Frontal cortex (tissue), 4 donors: ENCODE results near the gene CBX4. TPM values are rescaled to one million over a fixed set of nuclear protein-coding genes. Genes with fewer than 3 reads are reported as not detected.

Experiments
- DNase-seq, 2 donors: peaks; one replicate each; pipeline ENCODE4 v3.0.0; 2012; ENCODE audit warnings: low spot score in 2 of 2
- FAIRE-seq: peaks from 2 replicates; lab custom pipeline; 2012; peaks lifted over from hg19 to GRCh38; lab: Jason Lieb, UNC
- total RNA-seq: library from RNA; depleted of rRNA; stranded (reverse); fragments of >200 nt; gene quantifications from one replicate; pipeline ENCODE4 v1.2.3, GENCODE V29; 2014
- donor health status: control.
- donor health status: control.
- donor health status: control.

Gene CBX4
- total RNA-seq = 18.3 TPM

- DNase-seq = peak; percentile 99
- no peak for FAIRE-seq
Measured at GRCh38 chr17:79839356-79840268, at the start of gene CBX4. Gene CBX4, minus strand, starts transcription at chr17:79839440. Its CDS starts 189 bp downstream, at chr17:79839251.

DNA sequence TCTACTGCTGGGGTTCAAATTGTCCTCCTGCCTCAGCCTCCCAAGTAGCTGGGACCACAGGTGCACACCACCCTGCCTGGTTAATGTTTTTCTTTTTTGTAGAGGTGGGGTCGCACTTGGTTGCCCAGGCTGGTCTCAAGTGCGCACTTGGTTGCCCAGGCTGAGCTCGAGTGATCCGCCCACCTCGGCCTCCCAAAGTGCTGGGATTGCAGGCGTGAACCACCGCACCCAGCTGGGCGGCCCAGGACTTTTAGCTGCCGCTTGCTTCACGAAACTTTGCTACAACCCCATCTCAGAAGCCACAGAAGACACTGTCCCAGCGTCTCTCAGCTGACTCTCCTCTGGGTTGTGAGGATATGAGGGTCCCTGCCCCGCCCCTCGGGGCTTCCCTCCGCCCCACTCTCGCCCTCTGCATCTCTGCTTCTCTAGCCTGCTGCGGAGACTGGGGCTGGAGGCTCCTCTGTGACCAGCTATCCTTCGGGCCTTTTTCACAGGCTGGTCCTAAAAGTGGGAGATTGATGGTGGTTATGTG, 48.8 kb upstream of the CBX4 start:
- DNase-seq (no peak), FAIRE-seq (no peak)

- DNase-seq (no peak), FAIRE-seq (no peak)
Measured at GRCh38 chr17:79887451-79887991, 48.3 kb upstream of the CBX4 start.

GRCh38 chr17:79883202-79883601, 44.0 kb upstream of the CBX4 start:
- no peak for FAIRE-seq

GRCh38 chr17:79878329-79878947, 39.2 kb upstream of the CBX4 start:
- FAIRE-seq (no peak), DNase-seq (no peak)

More at GRCh38 chr17:79883202-79883601, 44.0 kb upstream of the CBX4 start:
- DNase-seq = no peak

GRCh38 chr17:79877041-79877440, 37.8 kb upstream of the CBX4 start:
- DNase-seq (no peak), FAIRE-seq (no peak)

DNA sequence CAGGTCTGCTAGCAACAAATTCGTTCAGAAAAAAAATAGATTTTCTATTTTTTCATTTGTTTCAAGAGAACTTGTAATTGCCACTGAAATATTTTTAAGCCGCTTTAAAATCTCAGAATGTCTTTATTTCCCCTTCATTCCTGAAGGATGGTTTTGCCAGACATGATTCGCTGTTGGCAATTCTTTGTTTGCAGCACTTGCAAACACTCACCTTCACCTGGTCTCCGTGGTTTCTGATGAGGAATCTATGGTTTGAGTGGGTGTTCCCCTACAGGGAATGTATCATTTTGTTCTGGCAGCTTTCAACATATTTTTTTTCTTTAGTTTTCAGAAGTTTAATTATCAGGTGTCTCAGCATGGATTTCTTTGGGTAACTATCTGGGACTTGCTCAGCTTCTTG, 36.3 kb upstream of the CBX4 start:
- no peak for FAIRE-seq
- no peak for DNase-seq

GRCh38 chr17:79874329-79874981, 35.2 kb upstream of the CBX4 start:
- FAIRE-seq (no peak), DNase-seq (no peak)

- DNase-seq (no peak), FAIRE-seq (no peak)
Measured at GRCh38 chr17:79873583-79873982, 34.3 kb upstream of the CBX4 start.

DNA sequence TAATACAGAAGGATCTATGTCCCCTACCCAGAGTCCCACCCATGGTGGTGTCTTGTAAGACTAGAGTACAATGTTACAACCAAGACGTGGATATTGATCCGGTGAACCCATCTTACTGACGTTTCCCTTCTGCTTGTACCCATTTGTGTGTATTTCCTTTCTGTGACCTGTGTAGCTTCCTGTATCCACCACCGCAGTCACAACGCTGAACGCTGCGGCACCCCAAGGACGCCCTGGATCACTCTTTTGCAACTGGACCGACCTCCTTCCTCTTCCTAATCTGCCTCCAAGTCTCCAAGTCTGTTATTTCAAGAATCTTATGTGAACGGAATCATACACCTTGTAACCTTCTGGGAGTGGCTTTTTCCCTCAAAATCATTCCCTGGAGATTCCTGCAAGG, 33.5 kb upstream of the CBX4 start:
- FAIRE-seq (no peak), DNase-seq (no peak)

DNA sequence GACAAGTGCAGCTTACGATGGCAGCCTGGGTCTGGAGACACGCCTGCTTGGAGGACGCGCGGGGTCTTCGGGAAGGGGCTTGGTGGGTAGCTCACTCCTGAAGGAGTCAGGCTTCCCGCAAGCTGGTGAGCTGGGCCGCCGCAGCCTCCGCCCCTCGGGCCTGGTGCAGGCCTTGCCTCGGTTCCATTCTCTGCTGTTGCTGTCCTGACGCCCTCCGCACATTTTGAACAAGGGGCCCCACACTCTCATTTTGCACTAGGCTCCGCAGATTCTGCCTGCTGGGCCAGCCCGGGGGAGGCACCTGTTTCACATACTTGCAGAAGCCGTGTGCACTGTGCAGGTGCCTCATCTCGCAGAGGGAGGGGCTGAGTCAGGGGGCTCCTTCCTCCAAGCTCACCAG, 31.9 kb upstream of the CBX4 start:
- DNase-seq (no peak), FAIRE-seq (no peak)

DNA sequence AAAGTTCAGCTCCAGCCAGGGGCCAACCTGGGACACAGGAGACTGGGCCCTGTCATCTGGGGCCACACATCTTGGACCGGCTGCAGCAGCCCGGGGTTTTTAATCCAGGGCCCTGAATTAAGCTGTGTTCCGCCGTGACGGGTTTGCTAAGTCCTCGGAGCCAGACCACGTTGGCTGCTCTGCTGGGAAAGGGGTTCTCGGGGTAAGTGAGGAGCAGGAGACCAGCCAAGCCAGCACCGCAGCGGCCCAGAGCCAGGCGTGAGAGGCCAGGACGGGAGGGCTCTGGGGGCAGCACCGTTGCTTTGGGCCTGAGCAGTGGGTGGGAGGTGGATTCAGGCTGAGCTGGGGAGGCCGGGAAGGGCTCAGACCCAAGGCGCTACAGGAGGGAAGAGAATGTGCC, 31.3 kb upstream of the CBX4 start:
- no peak for FAIRE-seq
- DNase-seq = no peak

DNA sequence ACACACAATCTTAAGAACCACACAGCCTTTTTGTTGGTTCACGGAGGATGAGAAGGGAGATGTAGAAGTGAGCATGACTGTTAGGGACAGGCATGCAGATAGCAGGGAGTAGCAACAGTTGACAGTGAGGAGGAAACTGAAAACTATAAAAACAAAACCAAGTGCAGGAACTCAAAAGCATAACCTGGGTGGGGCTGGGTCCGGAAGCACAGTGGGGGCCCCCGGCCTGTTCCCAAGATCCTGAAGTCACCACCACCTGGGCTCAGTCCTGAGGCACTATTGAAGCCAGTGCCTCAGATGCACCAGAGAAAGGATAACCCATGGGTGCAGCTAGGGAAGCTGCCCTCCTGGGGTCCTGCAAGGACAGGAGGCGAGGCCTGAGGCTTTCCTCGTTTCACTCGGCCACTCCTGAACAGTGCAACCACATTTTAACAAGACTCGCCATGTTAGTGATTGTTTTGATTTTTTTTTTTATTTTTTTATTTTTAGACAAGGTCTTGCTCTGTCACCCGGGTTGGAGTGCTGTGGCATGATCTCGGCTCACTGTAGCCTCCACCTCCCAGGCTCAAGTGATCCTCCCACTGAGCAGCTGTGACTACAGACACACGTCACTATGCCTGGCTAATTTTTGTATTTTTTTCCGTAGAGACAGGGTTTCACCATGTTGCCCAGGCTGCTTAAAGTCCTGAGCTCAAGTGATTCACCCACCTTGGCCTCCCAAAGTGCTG, 27.7 kb upstream of the CBX4 start:
- FAIRE-seq = no peak

GRCh38 chr17:79865351-79866210, 26.3 kb upstream of the CBX4 start:
- no peak for FAIRE-seq
- no peak for DNase-seq

More for the DNA sequence above, 27.7 kb upstream of the CBX4 start:
- DNase-seq = no peak

DNA sequence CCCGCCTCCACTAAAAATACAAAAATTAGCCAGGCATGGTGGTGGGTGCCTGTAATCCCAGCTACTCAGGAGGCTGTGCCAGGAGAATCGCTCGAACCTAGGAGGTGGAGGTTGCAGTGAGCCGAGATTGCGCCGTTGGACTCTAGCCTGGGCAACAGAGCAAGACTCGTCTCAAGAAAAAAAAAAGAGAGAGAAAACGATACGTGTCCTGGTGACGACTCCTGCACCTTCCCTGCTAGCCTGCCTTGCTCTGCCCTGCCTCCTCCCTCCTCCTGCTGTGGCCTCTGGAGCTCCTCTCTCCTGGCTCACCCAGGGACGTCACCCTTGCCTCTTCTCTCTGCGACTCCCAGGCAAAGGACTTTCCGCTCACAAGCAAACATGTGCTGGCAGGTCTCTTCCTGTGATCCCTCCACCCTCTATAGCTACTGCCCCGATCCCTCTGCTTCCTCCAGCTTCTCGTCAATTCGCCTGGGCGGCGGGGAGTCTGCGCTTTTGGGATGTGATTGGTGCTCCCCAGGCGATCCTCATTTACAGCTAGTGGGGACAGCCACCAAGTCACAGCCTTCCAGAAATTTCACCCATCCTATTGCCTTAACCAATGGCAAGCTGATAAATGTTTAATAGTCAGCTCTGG, 25.5 kb upstream of the CBX4 start:
- FAIRE-seq = no peak
- DNase-seq = no peak

DNA sequence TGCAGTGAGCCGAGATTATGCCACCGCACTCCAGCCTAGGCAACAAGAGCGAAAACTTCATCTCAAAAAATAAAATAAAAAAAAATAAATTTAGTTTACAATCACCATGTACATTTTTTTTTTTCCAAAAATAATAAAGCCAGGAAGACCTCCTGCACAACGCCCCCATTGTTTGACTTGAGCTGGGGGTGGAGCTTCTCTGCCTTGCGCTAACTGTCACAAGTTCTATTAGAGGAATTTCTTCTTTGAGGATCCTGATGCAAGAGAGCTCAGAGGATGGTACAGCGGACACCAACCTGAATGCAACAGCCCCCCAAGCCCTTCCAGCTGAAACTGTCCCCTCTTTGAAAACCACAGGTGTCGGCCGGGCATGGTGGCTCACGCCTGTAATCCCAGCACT, 24.9 kb upstream of the CBX4 start:
- FAIRE-seq (no peak), DNase-seq (no peak)

GRCh38 chr17:79862771-79863440, 23.7 kb upstream of the CBX4 start:
- FAIRE-seq (no peak), DNase-seq (no peak)

- DNase-seq = no peak
- FAIRE-seq = no peak
Measured at GRCh38 chr17:79862238-79862637, 23.0 kb upstream of the CBX4 start.
